ENCODE data around the gene VSTM2B. TPM values are rescaled to one million over a fixed set of nuclear protein-coding genes. Genes with fewer than 3 reads are reported as not detected.
"Not testable (repeated sequence)": the region's sequence is repeated elsewhere in the genome, so short reads cannot be mapped to it uniquely, and the experiment has no call there.

VSTM2B gene
- total RNA-seq, 1 experiment from 2014 or later, result not detected

- no peak overlapping the region for H3K4me3 Mint-ChIP-seq (ENCODE audit: unreplicated experiment)
- intact Hi-C loops (cut with micrococcal nuclease; ENCODE audit: unreplicated experiment), result no loop called here
- ChIA-PET CTCF (no interaction called here), POLR2A (no interaction called here)
- Histone ChIP-seq H3K36me3 (ENCODE audit: control insufficient read depth, insufficient read depth, low read length) (no peaks in the 10 kb centered on the region), H3K4me1 (no peaks in the 10 kb centered on the region), H3K27me3 (replicated peaks; ENCODE audit: control insufficient read depth, insufficient read depth, low read length) (no peaks in the 10 kb centered on the region), H3K4me3 (ENCODE audit: low read depth, low read length) (no peak overlapping the region), H3K9me3 (peaks cover 11% of the 10 kb centered on the region)
- TF ChIP-seq CTCF (IDR thresholded peaks at IDR 0.05; ENCODE audit: insufficient read depth in 1 of 2, low read depth in 1 of 2, low read length in 1 of 2, severe bottlenecking in 1 of 2, unreplicated experiment in 1 of 2), result no peak
- H3K27me3 Mint-ChIP-seq (ENCODE audit: insufficient read depth, unreplicated experiment), result no peaks in the 10 kb centered on the region
- H3K9me3 Mint-ChIP-seq (ENCODE audit: unreplicated experiment), result peaks cover 34% of the 10 kb centered on the region
- H3K27ac Mint-ChIP-seq (ENCODE audit: unreplicated experiment), result no peak overlapping the region
- peaks cover 6% of the 10 kb centered on the region for H3K36me3 Mint-ChIP-seq (ENCODE audit: insufficient read depth, unreplicated experiment)
- no peaks in the 10 kb centered on the region for H3K4me1 Mint-ChIP-seq (ENCODE audit: low read depth, unreplicated experiment)
- no TSS peak for BruUV-seq (replicated peaks)
- DNase-seq, result no peak
Observed at GRCh38 chr19:29554149-29554548, 28.4 kb downstream of the VSTM2B start.

GRCh38 chr19:29559110-29559509 is 33.3 kb downstream of the VSTM2B start:
- peaks cover 24% of the 10 kb centered on the region for H3K9me3 Mint-ChIP-seq (ENCODE audit: unreplicated experiment)
- H3K4me1 Mint-ChIP-seq (ENCODE audit: low read depth, unreplicated experiment); BruUV-seq (replicated peaks); POLR2A ChIA-PET; H3K4me3 Mint-ChIP-seq (ENCODE audit: unreplicated experiment); CTCF ChIA-PET; H3K27me3 Mint-ChIP-seq (ENCODE audit: insufficient read depth, unreplicated experiment); H3K36me3 Mint-ChIP-seq (ENCODE audit: insufficient read depth, unreplicated experiment); H3K27me3 ChIP-seq (replicated peaks; ENCODE audit: control insufficient read depth, insufficient read depth, low read length); H3K4me1 ChIP-seq; H3K27ac Mint-ChIP-seq (ENCODE audit: unreplicated experiment); intact Hi-C loops (cut with micrococcal nuclease; ENCODE audit: unreplicated experiment); H3K4me3 ChIP-seq (ENCODE audit: low read depth, low read length); H3K36me3 ChIP-seq (ENCODE audit: control insufficient read depth, insufficient read depth, low read length); DNase-seq: not testable (repeated sequence)
- H3K9me3 ChIP-seq, result peaks cover 12% of the 10 kb centered on the region

GRCh38 chr19:29559743-29560142 is 33.9 kb downstream of the VSTM2B start:
- Histone ChIP-seq H3K4me1 (no peaks in the 10 kb centered on the region), H3K4me3 (ENCODE audit: low read depth, low read length) (no peak overlapping the region), H3K27me3 (replicated peaks; ENCODE audit: control insufficient read depth, insufficient read depth, low read length) (no peaks in the 10 kb centered on the region), H3K36me3 (ENCODE audit: control insufficient read depth, insufficient read depth, low read length) (no peaks in the 10 kb centered on the region), H3K9me3 (peaks cover 9% of the 10 kb centered on the region)
- ChIA-PET CTCF (no interaction called here), POLR2A (no interaction called here)
- intact Hi-C loops (cut with micrococcal nuclease; ENCODE audit: unreplicated experiment), result no loop called here
- peaks cover 22% of the 10 kb centered on the region for H3K9me3 Mint-ChIP-seq (ENCODE audit: unreplicated experiment)
- no peak overlapping the region for H3K4me3 Mint-ChIP-seq (ENCODE audit: unreplicated experiment)
- no peak overlapping the region for H3K27ac Mint-ChIP-seq (ENCODE audit: unreplicated experiment)
- BruUV-seq (replicated peaks), result no TSS peak
- DNase-seq, result no peak
- H3K4me1 Mint-ChIP-seq (ENCODE audit: low read depth, unreplicated experiment), result no peaks in the 10 kb centered on the region
- peaks cover 2% of the 10 kb centered on the region for H3K27me3 Mint-ChIP-seq (ENCODE audit: insufficient read depth, unreplicated experiment)
- TF ChIP-seq CTCF (IDR thresholded peaks at IDR 0.05; ENCODE audit: insufficient read depth in 1 of 2, low read depth in 1 of 2, low read length in 1 of 2, severe bottlenecking in 1 of 2, unreplicated experiment in 1 of 2), result no peak
- peaks cover 6% of the 10 kb centered on the region for H3K36me3 Mint-ChIP-seq (ENCODE audit: insufficient read depth, unreplicated experiment)

Data from Caco-2 (cell line).